Ishikawa (cell line): ENCODE measurements around the gene SOS1.

ENCODE experiments used
- FOXM1 ChIP-seq: IDR thresholded peaks from 2 replicates; pipeline ENCODE4 v1.6.1; 2012; ENCODE audit warnings: low read depth, borderline replicate concordance
- TAF1 ChIP-seq: IDR thresholded peaks from 2 replicates; pipeline ENCODE4 v1.6.1; 2012; ENCODE audit warnings: low read depth, mild to moderate bottlenecking
- TEAD4 ChIP-seq: IDR thresholded peaks from 2 replicates; pipeline ENCODE4 v1.6.1; 2012

- TF ChIP-seq TEAD4 (no peak), FOXM1 (no peak), TAF1 (no peak)
Observed at GRCh38 chr2:39144416-39144815, 23.6 kb upstream of the SOS1 start.
